ENCODE results near the gene ZNF764.
"Not testable (repeated sequence)": the region's sequence is repeated elsewhere in the genome, so short reads cannot be mapped to it uniquely, and the experiment has no call there.

ZNF764 gene

GRCh38 chr16:30543067-30543466 lies 15.1 kb downstream of the ZNF764 start:
- no peak for DNase-seq

DNA sequence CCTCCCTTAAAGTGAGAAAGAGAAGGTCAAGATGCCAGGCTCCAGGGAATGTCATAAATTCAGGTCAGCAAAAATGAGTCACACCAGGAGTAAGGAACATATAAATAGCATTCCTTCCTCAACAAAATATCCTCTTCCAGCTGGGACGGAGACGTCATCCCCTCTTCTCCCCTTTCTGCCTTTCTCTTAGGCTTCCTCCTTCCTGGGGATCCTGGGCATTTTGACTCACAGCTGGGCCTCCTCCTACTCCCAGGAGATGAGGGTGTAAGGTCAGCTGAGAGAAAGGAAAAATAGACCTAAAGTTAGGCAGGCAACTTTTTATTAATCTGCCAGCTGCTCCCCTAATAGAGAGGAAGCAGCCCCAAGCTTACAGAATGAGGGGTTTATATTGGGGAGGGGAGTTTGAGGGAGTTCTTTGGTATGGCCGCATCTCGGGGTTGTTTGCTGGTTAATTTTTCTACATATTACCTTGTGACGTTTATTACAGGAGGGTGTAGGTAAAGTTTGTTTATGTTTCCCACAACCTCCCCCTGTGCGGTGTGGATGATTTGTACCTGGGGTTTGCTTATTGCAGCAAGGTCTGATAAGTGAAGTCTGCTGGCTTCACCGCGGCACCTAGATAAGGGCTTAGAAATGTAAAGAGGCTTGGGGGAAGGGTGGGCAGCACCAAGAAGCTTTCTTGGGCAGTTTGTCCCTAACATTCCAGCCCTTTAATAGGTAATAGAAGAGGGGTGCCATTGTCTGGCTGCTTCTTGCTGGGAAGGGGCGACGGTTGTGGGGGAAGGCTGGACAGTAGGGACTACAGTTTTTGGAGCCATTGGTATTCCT lies 16.5 kb downstream of the ZNF764 start:
- DNase-seq = no peak

DNA sequence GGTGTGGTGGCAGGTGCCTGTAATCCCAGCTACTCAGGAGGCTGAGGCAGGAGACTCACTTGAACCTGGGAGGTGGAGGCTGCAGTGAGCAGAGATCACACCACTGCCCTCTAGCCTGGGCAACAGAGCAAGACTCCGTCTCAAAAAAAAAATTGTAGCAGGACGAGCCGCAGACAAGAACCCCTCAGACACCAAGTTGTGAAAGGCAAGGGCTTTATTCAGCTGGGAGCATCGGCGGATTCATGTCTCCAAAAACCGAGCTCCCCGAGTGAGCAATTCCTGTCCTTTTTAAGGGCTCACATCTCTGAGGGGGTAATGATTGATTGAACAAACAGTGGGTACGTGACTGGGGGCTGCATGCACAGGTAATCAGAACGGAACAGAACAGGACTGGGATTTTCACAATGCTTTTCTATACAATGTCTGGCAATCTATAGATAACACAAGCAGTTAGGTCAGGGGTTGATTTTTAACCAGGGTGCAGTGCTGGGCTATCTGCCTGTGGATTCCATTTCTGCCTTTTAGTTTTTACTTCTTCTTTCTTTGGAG lies 17.2 kb downstream of the ZNF764 start:
- DNase-seq = not testable (repeated sequence)

GRCh38 chr16:30539986-30540526 lies 18.1 kb downstream of the ZNF764 start:
- DNase-seq = not testable (repeated sequence)

- DNase-seq = no peak
Measured at GRCh38 chr16:30539000-30539964, 18.9 kb downstream of the ZNF764 start.

GRCh38 chr16:30536391-30537024 lies 21.7 kb downstream of the ZNF764 start:
- DNase-seq = peak; percentile 59

DNA sequence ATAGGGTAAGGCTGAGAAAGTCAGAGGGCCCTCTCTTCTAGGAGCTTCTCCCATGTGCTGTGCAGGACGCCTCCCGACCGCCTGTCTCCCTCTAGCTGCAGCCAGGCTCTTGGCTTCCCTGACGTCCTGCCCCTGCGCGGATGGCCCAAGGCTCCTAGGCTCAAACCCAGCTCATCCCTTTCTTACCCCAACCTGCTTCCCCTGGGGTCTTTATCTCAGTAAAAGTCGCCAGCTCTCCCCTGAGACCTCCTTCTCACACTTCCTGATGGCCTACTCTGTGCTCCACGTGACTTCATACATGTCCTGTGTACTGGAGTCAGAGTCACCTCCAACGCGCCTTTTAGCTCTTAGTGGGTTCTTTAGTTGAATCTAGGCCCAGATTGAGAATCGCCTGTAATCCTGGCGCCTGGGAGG lies 22.4 kb downstream of the ZNF764 start:
- peak; percentile 66 for DNase-seq

DNA sequence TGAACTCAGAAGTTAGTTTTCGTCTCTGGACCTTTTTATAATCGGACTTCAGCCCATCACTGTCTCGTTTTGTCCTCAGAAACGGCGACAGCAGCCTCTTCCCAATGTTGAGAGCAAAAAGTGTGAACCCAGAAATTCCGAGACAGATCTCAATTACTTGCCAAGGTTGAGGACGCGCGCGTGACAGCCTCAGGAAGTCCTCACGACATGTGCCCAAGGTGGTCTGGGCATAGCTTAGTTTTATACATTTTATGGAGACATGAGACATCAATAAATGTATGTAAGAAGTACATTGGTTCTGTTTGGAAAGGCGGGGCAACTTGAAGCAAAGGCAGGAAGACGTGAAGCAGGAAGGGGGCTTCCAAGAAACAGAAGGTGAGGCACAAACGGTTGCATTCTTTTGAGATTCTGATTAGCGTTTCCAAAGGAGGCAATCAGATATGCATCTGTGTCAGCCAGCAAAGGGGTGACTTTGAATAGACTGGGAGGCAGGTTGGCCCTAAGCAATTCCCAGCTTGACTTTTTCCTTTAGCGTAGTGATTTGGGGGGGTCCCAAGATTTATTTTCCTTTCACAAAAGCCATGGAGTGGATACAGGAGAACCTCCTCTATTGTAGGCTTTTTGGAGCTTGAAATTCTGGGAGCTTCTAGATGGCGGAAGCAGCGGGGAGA lies 22.9 kb downstream of the ZNF764 start:
- DNase-seq = no peak

GRCh38 chr16:30534368-30535105 lies 23.6 kb downstream of the ZNF764 start, which contains the start of gene ZNF747:
Gene ZNF747, minus strand, starts transcription at chr16:30534858. Its CDS starts 179 bp downstream, at chr16:30534679.
- peak; percentile 88 for DNase-seq

GRCh38 chr16:30533748-30534367 lies 24.3 kb downstream of the ZNF764 start:
- DNase-seq = peak; percentile 3

DNA sequence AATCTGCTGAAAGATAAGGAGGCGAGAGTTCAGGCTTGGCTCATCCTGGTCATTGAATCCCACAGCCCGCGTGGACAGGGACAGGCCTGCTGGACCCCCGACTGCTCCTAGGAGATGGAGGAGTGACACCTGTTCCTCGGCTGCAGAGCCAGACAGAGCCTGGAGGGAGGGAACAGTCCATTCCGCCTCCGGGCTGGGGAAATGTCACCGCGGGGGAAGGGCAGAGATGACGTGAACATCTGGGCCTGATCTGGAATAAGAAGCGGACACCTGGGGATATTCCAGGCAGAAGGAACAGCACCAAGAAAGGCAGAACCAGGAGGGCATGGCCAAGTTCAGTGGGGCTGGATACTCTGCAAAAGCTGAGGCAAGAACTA lies 25.0 kb downstream of the ZNF764 start:
- no peak for DNase-seq

DNA sequence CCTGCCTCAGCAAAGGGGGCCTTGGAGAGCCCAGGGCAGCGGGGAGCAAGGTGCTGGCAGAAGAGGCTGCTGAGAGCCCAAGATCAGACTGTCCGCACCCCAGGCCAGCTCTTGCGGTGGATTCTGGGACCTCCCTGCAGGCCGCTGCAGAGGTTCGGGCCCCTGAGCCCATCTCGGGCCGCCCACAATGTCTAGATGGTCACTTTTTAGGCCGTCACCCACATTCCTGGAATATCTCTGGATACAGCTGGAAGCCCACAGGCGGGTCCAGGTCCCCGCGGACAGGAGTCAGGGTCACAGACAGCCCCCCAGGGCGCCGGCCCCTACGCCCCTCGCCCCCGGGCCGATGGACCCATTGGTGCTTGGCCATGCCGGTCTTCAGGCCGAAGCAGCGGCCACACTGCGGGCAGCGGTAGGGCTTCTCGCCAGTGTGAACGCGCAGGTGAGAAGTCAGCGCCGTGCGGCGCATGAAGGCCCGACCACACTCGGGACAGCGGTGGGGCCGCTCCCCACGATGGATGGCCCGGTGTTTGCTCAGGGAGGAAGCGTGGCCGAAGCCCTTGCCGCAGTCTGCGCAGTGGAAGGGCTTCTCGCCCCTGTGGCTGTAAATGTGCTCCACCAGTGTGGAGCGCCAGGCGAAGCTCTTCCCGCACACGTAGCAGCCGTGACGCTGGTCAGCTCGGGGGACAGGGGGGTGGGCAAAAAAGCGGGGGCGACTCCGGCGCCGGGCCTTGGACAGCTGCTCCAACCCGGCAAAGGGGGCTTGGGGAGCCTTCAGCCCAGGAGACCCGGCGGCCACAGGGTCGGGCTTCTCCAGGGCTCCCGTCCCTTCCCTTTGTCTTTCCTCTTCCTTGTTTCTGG lies 25.7 kb downstream of the ZNF764 start:
- DNase-seq = no peak

GRCh38 chr16:30530163-30531037 lies 27.8 kb downstream of the ZNF764 start:
- no peak for DNase-seq

DNA sequence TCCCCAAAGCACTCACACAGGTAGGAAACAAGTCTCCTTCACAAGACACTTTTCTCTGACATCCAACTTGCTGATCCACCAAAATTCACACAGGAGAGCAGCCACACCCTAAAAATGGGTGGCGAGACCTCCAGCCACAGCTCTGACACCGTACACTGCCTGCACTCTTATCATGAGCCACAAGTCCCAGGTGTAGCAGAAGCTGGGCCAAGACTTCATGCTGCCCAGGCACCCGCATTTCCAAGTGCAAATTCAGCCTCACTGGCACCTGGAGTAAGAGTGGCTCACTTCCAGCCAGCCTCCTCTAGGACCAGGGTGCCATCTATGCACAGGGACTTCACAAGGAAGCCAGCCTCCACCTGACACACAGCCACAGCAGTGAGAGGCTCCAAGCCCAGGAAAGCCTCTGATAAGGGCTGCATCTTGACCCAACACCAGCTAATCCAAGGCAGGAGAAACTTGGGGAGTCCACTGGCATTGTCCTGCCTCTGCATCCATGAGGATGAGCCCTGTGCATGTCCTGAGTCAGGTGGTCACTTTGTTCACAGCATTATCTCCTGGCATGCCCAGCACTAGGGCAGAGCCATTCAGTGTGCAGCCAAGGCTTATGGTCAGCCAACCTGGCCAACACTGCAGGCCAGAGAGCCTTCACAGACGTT lies 29.2 kb downstream of the ZNF764 start:
- no peak for DNase-seq

DNA sequence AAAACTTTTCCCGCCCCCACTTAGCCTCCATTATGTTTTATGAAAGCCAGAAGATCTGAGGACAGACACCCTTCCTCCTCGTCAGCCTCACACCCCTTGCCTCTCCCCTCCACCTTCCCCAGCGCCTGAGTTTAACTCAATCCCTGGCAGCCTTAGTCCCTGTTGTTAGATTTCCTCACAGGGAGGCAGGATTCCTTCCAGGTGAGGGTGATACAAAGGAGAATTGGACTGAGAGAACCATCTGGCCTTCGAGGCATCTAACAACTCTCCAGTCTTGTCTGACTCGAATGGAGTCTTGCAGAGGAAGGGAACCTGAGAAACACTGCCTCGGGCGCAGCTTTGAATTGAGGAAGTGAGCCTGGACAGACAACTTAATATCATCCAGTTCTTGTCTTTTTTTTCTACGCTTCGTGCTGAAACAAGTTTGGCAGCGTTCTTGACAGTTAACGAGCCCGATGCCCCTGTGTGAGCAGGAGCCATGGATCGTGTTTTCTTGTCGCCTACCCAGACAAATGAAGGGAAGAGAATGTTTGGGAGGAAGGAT lies 30.5 kb downstream of the ZNF764 start:
- peak; percentile 70 for DNase-seq

DNA sequence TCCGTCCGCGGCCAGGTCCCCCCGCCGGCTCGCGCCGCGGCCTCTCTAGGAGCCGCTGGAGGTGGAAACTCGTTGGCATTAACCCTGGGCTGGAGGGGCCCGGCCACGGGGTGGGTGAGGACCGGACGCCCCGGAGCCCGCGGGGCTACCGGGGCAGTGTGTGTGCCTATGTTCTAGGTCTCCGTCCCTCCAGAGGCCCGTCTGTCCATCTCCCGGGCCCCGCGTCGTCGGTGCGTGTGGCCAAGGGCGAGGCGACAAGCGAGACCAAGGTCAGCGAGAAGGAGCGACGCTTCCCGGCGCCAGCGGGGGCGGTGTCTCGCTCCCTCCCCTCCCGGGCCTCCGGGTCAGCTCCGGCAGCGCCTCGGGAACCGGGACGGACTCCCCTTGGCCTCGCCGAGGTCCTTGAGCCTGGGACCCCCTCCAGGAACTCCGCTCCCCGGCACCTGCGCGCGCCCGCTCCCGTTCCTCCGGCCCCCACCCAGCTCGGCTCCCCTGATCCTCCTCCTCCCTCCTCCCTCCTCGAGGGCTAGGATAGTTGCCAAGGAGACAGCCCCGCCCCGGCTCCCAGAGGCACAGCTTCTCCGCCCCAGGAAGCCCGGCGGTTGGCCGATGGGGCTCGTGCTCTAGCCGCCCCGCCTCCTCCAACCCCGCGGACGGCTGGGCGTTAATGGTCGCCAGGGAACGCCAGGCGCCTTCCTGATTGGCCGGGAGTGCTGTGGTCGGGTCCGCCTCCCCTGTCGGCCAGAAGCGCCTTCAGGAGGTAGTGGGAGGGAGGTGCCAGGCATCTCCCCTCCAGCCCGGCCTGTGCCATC lies 31.1 kb downstream of the ZNF764 start:
- DNase-seq = peak; percentile 99
